Erythroblast (primary cell): ENCODE data around the gene SLC24A3.

Experiments used
- GATA1 ChIP-seq: IDR thresholded peaks from 2 replicates; pipeline ENCODE4 v1.6.1; 2011; ENCODE audit warnings: low read depth, mild to moderate bottlenecking, control low read depth, low read length, moderate library complexity
- POLR2A ChIP-seq: IDR thresholded peaks from 2 replicates; pipeline ENCODE4 v1.6.1; 2011; ENCODE audit warnings: mild to moderate bottlenecking, low read length

DNA sequence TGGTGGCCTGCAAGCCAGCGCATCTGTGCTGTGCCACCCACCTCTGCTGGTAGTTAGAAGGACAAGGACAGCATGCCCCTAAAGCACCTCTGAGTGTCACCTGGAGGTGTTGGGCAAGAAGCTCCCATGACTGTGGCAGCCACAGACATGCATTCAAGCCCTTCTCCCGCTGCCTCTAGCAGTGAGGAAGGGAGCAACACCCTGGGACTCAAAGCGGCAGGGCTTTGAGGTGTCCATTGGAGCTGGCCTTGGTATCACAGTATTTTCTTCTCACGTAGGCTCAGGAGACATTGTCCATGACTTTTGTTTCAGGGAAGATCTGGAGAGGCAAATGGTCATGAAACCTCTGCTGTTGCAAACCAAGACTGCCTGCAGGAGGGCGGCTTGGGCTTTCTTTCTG is 404.8 kb downstream of the SLC24A3 start:
- no peak for TF ChIP-seq POLR2A
- TF ChIP-seq GATA1, result no peak
